Bronchial epithelial cell (primary cell): ENCODE measurements around the gene ARMCX6. TPM values are rescaled to one million over a fixed set of nuclear protein-coding genes. Genes with fewer than 3 reads are reported as not detected.
"Not testable (repeated sequence)": the region's sequence is repeated elsewhere in the genome, so short reads cannot be mapped to it uniquely, and the experiment has no call there.

Experiments
- DNase-seq: peaks from one replicate; pipeline ENCODE4 v3.0.0-alpha.2; 2010; ENCODE audit warnings: low read depth
- FAIRE-seq: peaks from 2 replicates; lab custom pipeline; 2011; peaks lifted over from hg19 to GRCh38; lab: Jason Lieb, UNC
- H3K27me3 ChIP-seq: 2 replicates; pipeline ENCODE4 v1.5.1; 2011; ENCODE audit warnings: low read length; ENCODE audit not compliant: control insufficient read depth, insufficient read depth
- H3K36me3 ChIP-seq: 2 replicates; pipeline ENCODE4 v1.5.1; 2011; ENCODE audit warnings: low read length; ENCODE audit not compliant: control insufficient read depth, insufficient read depth
- H3K4me3 ChIP-seq: 2 replicates; pipeline ENCODE4 v1.5.1; 2011; ENCODE audit warnings: mild to moderate bottlenecking, low read depth, low read length, control low read depth
- total RNA-seq: library from RNA; depleted of rRNA; stranded (reverse); fragments of >200 nt; gene quantifications from 2 replicates; pipeline ENCODE4 v1.2.1, GENCODE V29; 2014
- TF ChIP-seq, protein P1 (sequence below): IDR thresholded peaks from 2 replicates; pipeline ENCODE4 v1.5.1; 2011; ENCODE audit warnings: mild to moderate bottlenecking, moderate library complexity, low read length, control low read depth, inconsistent platforms; ENCODE audit not compliant: insufficient read depth, severe bottlenecking

ARMCX6 gene
- total RNA-seq, 1 donor from 2014 or later: 15.0 TPM

DNA sequence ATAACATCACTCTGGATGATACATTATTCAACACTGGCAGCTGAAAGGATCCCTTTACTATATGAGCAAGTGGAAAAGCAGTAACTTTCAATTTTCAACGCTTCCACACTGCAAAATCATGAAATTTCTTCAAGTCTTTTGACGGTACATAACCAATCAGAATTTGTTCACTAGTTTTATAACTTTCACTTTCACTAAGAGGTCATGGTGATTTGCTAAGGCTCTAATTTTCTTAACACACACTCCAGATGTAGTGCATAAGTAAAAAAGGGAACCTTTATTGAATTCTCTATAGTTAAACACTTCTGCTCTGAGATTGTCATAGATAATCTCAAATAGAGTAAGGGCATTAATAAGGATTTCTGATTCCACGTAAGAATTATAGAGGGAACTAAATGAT, 37.7 kb upstream of the ARMCX6 start:
- Histone ChIP-seq H3K36me3 (no peaks in the 10 kb centered on the region), H3K4me3 (no peak overlapping the region), H3K27me3 (no peaks in the 10 kb centered on the region)
- TF ChIP-seq, protein P1, sequence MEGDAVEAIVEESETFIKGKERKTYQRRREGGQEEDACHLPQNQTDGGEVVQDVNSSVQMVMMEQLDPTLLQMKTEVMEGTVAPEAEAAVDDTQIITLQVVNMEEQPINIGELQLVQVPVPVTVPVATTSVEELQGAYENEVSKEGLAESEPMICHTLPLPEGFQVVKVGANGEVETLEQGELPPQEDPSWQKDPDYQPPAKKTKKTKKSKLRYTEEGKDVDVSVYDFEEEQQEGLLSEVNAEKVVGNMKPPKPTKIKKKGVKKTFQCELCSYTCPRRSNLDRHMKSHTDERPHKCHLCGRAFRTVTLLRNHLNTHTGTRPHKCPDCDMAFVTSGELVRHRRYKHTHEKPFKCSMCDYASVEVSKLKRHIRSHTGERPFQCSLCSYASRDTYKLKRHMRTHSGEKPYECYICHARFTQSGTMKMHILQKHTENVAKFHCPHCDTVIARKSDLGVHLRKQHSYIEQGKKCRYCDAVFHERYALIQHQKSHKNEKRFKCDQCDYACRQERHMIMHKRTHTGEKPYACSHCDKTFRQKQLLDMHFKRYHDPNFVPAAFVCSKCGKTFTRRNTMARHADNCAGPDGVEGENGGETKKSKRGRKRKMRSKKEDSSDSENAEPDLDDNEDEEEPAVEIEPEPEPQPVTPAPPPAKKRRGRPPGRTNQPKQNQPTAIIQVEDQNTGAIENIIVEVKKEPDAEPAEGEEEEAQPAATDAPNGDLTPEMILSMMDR: no peak
- FAIRE-seq (no peak), DNase-seq (no peak)

DNA sequence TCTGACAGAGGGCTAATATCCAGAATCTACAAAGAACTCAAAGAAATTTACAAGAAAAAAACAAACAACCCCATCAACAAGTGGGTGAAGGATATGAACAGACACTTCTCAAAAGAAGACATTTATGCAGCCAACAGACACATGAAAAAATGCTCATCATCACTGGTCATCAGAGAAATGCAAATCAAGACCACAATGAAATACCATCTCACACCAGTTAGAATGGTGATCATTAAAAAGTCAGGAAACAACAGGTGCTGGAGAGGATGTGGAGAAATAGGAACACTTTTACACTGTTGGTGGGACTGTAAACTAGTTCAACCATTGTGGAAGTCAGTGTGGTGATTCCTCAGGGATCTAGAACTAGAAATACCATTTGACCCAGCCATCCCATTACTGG, 29.9 kb upstream of the ARMCX6 start:
- not testable (repeated sequence) for H3K4me3 ChIP-seq, DNase-seq, FAIRE-seq, H3K27me3 ChIP-seq, H3K36me3 ChIP-seq

DNA sequence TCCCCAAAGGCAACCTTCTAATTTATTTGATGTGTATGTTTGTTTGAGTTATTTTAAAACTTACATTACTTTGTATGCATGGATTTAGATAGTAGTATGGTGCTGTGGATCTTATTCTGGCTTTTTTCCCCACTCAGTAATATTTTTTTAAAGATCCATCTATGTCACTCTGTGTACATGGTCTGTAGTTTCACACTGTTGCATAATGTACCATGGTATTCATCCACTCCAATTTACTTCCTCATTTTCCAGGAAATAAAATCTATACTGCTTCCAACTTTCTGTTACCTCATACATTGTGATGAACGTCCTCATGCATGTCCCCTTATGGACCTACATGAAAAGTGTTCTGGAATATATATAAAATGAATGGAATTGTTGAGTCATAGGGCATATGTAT, 24.3 kb upstream of the ARMCX6 start:
- TF ChIP-seq, protein P1: no peak
- Histone ChIP-seq H3K4me3 (no peak overlapping the region), H3K36me3 (no peaks in the 10 kb centered on the region), H3K27me3 (no peaks in the 10 kb centered on the region)
- FAIRE-seq (no peak), DNase-seq (no peak)

DNA sequence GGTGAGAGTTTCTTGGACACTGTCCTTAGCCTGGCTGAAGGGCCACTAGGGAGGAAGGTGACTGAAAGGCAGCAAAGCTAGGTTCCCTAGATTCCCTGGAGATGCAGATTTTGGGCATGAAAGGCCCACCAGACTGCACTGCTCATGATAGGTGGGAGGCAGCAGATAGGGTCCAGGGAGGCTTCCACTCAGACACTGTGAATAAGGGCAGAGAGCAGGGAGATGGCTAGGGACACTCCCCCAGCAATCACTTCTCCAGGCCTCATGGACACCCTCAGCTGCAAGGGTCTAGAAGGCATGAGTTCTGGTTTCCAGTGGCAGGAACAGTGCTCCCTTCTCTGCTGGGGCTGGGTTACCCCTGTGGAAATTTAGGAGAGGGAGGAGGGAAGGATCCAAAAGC, 21.8 kb upstream of the ARMCX6 start:
- no peak overlapping the region for H3K4me3 ChIP-seq
- FAIRE-seq (no peak), DNase-seq (no peak)
- TF ChIP-seq, protein P1: no peak
- no peaks in the 10 kb centered on the region for H3K27me3 ChIP-seq
- H3K36me3 ChIP-seq: no peaks in the 10 kb centered on the region

DNA sequence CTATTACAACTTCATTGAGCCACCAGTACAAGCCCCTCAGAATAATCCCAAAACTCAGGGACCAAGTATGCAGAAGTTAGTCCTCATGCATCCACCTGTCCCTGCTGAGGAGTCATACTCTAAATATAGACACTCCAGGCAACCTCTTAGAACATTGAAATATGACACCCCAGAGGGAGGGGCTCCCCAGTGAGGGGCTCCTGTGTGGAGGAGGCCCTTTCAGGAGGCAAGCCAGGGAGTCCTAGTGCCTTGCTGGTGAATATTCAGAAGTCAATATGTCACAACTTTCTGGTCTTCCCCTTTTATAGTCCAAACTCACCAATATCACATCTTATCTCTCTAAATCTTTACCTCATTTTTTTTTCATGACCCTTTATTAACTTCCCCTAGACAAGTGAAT, 1.6 kb upstream of the ARMCX6 start:
- no peak for DNase-seq
- TF ChIP-seq, protein P1: no peak
- H3K27me3 ChIP-seq: no peaks in the 10 kb centered on the region
- no peak for FAIRE-seq
- H3K36me3 ChIP-seq: no peaks in the 10 kb centered on the region
- no peak overlapping the region for H3K4me3 ChIP-seq

DNA sequence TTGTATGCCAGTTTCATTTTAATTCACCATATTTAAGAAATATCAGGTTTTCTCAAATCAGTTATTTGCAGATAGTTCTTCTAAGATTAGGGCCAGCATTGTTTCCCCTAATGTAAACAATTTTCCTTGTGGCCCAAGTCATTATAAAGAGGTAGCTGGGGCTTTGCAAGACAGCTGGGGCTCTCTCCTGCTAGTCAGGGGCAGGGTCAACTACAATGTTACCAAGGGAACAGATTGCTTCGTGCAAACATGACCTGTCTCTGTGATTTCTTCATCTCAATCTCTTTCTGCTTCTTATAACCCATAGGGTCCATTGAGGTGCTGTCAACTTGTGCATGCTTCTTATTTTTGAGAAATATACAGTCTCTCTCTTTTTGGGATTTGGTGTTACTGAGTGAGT, 12.1 kb downstream of the ARMCX6 start:
- TF ChIP-seq, protein P1: no peak
- Histone ChIP-seq H3K4me3 (no peak overlapping the region), H3K36me3 (no peaks in the 10 kb centered on the region), H3K27me3 (no peaks in the 10 kb centered on the region)
- DNase-seq (no peak), FAIRE-seq (no peak)
